Mesodermal cell (in vitro differentiated cells): Measurements from ENCODE around the gene PBX1.

Source experiments
- H3K27ac ChIP-seq: 2 replicates; pipeline ENCODE4 v1.7.0; 2013; ENCODE audit warnings: mild to moderate bottlenecking, low read depth, low read length, moderate library complexity; ENCODE audit not compliant: severe bottlenecking
- H3K36me3 ChIP-seq: 2 replicates; pipeline ENCODE4 v1.7.1; 2013; ENCODE audit warnings: mild to moderate bottlenecking, low read length, moderate library complexity; ENCODE audit not compliant: control insufficient read depth, insufficient read depth
- H3K4me1 ChIP-seq: one replicate; pipeline ENCODE4 v1.7.1; 2013; ENCODE audit warnings: mild to moderate bottlenecking, low read length; ENCODE audit not compliant: insufficient read depth, control insufficient read depth, poor library complexity, severe bottlenecking
- H3K4me3 ChIP-seq: 2 replicates; pipeline ENCODE4 v1.7.0; 2013; ENCODE audit warnings: low read length, control low read depth, mild to moderate bottlenecking; ENCODE audit not compliant: insufficient read depth, poor library complexity, severe bottlenecking; ENCODE audit errors: extremely low read depth
- H3K9me3 ChIP-seq: 2 replicates; pipeline ENCODE4 v1.7.1; 2013; ENCODE audit warnings: mild to moderate bottlenecking, low read length, moderate library complexity; ENCODE audit not compliant: control insufficient read depth
- WGBS, 2 experiments: methylation state at CpG; one replicate each; pipeline ENCODE4 v1.1.5; 2013; ENCODE audit warnings: missing lambda C conversion rate in 2 of 2; ENCODE audit not compliant: insufficient coverage in 2 of 2; 5-methylcytosine and 5-hydroxymethylcytosine counted together

The PBX1 gene

GRCh38 chr1:164853146-164853545, 294.2 kb downstream of the PBX1 start:
- Histone ChIP-seq H3K4me3 (no peak overlapping the region), H3K36me3 (peaks cover 11% of the 10 kb centered on the region), H3K4me1 (peaks cover 4% of the 10 kb centered on the region), H3K9me3 (no peaks in the 10 kb centered on the region), H3K27ac (no peak overlapping the region)
- WGBS, 2 experiments, result no CpG with 5 or more reads among the region's 2 CpGs

DNA sequence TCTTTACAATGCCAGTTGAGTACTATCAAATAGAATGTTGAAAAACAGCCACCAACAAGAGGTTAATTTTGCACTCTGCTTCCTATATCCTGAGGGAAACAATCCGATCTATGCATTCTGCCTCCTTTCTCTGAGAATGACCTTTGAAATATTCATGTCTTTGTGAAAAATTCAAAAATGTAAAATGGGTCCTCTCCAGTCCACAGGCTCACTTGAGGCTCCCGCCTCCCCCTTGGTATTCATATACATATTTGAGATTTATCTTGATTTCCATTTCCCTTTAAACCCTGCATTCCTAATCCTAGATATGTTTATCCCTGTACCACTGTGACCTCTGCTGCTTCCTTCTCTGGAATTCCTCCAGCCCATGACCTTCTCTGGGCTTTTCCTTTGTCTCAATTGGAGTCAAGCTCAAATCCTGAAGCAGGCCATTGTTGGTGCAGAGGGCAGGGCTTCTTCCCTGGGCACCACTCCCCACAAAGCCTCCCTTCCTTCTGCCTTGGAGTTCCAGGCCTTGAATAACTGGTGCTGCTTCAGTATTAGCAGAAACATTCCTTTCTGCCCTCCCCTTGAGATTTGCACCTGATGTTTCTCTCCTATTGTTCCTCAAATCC, 296.8 kb downstream of the PBX1 start:
- peaks cover 8% of the 10 kb centered on the region for H3K4me1 ChIP-seq
- 100% methylated on average over 2 of the region's 2 CpGs; no CpG with 5 or more reads in 1 of the 2 experiments for WGBS, 2 experiments

DNA sequence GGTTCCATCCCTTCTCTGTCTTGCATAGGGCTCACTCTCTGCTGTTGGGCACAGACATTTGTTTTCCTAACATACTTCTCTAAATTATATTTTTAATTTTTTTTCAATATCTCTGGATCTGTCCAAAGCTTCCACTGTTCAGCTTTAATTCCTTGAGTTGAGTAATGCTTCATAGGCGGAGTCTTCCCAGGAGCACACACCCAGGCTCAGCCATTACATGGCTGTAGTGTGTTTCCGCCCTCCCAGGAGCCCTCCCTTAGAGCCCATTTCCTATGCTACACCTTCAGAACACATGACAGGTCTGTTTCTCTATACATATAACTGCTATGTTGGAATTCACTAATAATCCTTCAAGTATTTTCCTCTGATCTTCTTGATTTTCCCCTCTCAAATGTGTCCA, 297.4 kb downstream of the PBX1 start:
- Histone ChIP-seq H3K4me3 (no peak overlapping the region), H3K4me1 (peaks cover 8% of the 10 kb centered on the region), H3K36me3 (no peaks in the 10 kb centered on the region), H3K27ac (no peak overlapping the region), H3K9me3 (no peaks in the 10 kb centered on the region)
- WGBS, 2 experiments, result 90 to 93% methylated on average over 2 of the region's 2 CpGs

More for the DNA sequence above, 296.8 kb downstream of the PBX1 start:
- Histone ChIP-seq H3K27ac (no peak overlapping the region), H3K36me3 (no peaks in the 10 kb centered on the region), H3K9me3 (no peaks in the 10 kb centered on the region), H3K4me3 (no peak overlapping the region)

DNA sequence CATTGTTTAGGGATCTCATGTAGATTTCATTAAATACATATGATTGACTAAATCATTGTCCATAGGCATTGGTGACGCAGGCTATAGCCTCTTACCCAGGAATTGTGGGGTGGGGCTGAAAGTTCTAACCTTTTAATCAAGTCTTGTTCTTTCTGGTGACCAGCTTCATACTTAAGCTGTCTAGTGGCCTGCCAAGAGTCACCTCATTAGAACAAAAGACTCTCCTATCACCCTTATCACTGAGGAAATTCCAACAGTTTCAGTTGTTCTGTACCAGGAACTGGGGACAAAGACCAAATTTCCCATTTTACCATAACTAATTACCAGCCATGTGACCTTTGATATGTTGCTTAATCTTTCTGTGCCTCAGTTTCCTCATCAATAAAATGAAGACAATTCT, 298.5 kb downstream of the PBX1 start:
- no peaks in the 10 kb centered on the region for H3K9me3 ChIP-seq
- H3K27ac ChIP-seq, result no peak overlapping the region
- H3K4me3 ChIP-seq, result no peak overlapping the region
- peaks cover 8% of the 10 kb centered on the region for H3K4me1 ChIP-seq
- 100% methylated on average over 1 of the region's 1 CpG; no CpG with 5 or more reads in 1 of the 2 experiments for WGBS, 2 experiments
- no peaks in the 10 kb centered on the region for H3K36me3 ChIP-seq

DNA sequence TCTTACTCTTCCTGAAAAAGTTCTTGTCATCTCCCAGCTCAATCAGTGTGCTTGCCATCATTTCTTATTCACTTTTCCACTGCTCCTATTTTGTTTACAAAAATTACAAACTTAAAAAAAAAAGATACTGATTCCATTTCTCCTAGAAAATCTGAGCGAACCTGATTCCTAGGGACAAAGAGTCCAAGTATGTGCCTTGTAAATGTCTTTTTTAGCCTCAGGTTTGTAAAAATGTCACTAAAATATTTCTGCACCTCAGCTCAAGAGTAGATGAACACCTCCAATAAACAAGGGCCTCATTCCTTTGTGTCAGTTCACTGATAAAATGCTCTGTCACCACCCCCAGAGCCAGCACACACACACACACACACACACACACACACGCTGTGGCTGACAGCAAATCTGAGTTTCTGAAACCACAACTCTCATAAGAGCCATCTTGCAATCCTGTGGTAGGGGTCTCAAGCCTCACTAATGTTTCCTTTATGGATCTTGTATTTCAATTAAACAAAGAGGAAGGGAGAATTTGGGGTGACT, 299.2 kb downstream of the PBX1 start:
- H3K4me3 ChIP-seq, result no peak overlapping the region
- H3K9me3 ChIP-seq, result no peaks in the 10 kb centered on the region
- H3K27ac ChIP-seq, result no peak overlapping the region
- no CpG with 5 or more reads among the region's 2 CpGs for WGBS, 2 experiments
- no peaks in the 10 kb centered on the region for H3K36me3 ChIP-seq
- H3K4me1 ChIP-seq, result peaks cover 8% of the 10 kb centered on the region

DNA sequence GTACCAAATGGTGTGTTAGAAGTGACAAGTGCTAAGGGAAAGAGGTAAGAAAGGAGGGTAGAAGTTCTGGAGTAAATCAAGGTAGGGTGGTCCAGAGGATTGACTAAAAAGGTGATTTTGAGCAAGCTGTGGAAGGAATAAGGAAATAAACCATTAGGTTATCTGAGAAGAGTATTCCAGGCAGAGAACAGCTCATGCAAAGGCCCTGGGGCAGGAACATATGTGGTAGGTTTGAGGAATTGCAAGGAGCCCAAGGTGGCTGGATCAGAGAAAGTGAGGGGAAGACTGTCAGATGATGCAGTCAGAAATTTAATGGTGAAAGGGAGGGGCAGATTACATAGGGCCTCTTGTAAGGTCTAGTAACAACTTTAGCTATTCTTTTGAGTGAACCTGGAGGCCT, 302.6 kb downstream of the PBX1 start:
- no peaks in the 10 kb centered on the region for H3K36me3 ChIP-seq
- no peaks in the 10 kb centered on the region for H3K9me3 ChIP-seq
- H3K27ac ChIP-seq, result no peak overlapping the region
- no peak overlapping the region for H3K4me3 ChIP-seq
- peaks cover 8% of the 10 kb centered on the region for H3K4me1 ChIP-seq

GRCh38 chr1:164863056-164863455, 304.1 kb downstream of the PBX1 start:
- no peaks in the 10 kb centered on the region for H3K36me3 ChIP-seq
- H3K4me3 ChIP-seq, result no peak overlapping the region

DNA sequence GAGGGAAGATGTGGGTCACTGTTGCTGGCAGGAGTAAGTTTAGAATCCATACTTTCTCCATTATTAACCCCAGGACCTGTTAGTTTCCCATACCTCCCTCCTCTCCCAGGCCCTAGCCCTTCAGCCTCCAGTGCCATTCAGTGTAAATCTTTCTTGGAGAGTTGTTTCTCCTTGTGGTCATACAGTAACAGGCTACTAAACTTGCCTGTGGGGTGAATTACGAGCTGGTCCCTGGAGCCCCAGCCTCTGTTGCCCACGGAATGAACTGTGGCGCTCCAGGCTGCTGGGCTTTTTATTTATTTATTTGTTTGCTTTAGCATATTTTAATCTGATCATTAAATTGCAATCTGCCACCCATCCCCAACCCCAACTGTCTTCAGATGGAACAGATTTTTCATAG, 305.2 kb downstream of the PBX1 start:
- H3K27ac ChIP-seq, result no peak overlapping the region
- H3K36me3 ChIP-seq, result no peaks in the 10 kb centered on the region
- H3K4me1 ChIP-seq, result no peaks in the 10 kb centered on the region
- WGBS, 2 experiments, result 80% methylated on average over 1 of the region's 3 CpGs; no CpG with 5 or more reads in 1 of the 2 experiments
- no peak overlapping the region for H3K4me3 ChIP-seq
- H3K9me3 ChIP-seq, result no peaks in the 10 kb centered on the region

More at GRCh38 chr1:164863056-164863455, 304.1 kb downstream of the PBX1 start:
- H3K27ac ChIP-seq, result no peak overlapping the region
- 26% methylated on average over 3 of the region's 4 CpGs; no CpG with 5 or more reads in 1 of the 2 experiments for WGBS, 2 experiments
- H3K9me3 ChIP-seq, result no peaks in the 10 kb centered on the region
- H3K4me1 ChIP-seq, result peaks cover 6% of the 10 kb centered on the region

- no peak overlapping the region for H3K27ac ChIP-seq
- no peaks in the 10 kb centered on the region for H3K9me3 ChIP-seq
- no peak overlapping the region for H3K4me3 ChIP-seq
- no peaks in the 10 kb centered on the region for H3K36me3 ChIP-seq
- 75 to 93% methylated on average over 1 to 2 of the region's 4 CpGs for WGBS, 2 experiments
- no peaks in the 10 kb centered on the region for H3K4me1 ChIP-seq
Observed at GRCh38 chr1:164865385-164865784, 306.4 kb downstream of the PBX1 start.

DNA sequence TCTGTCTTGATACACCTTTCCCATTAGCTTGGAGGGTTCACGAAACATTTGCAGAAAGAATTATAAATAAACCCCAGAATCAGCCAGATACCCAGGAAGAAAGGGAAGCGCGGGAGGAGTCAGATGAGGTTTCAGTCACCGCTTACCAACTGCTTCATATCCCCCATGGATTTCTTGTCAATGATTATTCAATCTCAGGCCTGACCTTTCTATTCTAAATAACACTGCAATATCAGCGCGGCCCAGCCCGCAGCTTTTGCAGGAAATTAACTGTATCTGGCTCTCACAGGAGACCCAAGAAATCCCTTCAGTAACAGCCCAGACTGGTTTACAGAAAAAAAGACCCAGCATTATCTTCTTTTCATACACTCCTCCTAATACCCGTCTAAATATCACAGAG, 308.6 kb downstream of the PBX1 start:
- no peaks in the 10 kb centered on the region for H3K36me3 ChIP-seq
- H3K4me1 ChIP-seq, result no peaks in the 10 kb centered on the region
- no peaks in the 10 kb centered on the region for H3K9me3 ChIP-seq
- no peak overlapping the region for H3K4me3 ChIP-seq
- WGBS, 2 experiments, result 91 to 100% methylated on average over 4 to 5 of the region's 8 CpGs
- no peak overlapping the region for H3K27ac ChIP-seq

- H3K4me1 ChIP-seq, result no peaks in the 10 kb centered on the region
- no peaks in the 10 kb centered on the region for H3K9me3 ChIP-seq
- WGBS, 2 experiments, result 90 to 94% methylated on average over 2 to 3 of the region's 4 CpGs
- no peak overlapping the region for H3K4me3 ChIP-seq
- H3K36me3 ChIP-seq, result no peaks in the 10 kb centered on the region
- H3K27ac ChIP-seq, result no peak overlapping the region
Observed at GRCh38 chr1:164868990-164869389, 310.0 kb downstream of the PBX1 start.
